ENCODE measurements around the gene KIF16B.
"Not testable (repeated sequence)": the region's sequence is repeated elsewhere in the genome, so short reads cannot be mapped to it uniquely, and the experiment has no call there.

KIF16B gene

GRCh38 chr20:16527438-16527837, 45.8 kb downstream of the KIF16B start:
- no peak overlapping the region for H3K27ac ChIP-seq
- DNase-seq (ENCODE audit: low spot score): no peak
- H3K4me3 ChIP-seq: no peak overlapping the region
- TF ChIP-seq CTCF (IDR thresholded peaks at IDR 0.05): no peak

- Histone ChIP-seq H3K27ac (no peak overlapping the region), H3K4me3 (no peak overlapping the region)
- TF ChIP-seq CTCF (IDR thresholded peaks at IDR 0.05): no peak
- DNase-seq (ENCODE audit: low spot score): no peak
Measured at GRCh38 chr20:16526433-16527380, 46.5 kb downstream of the KIF16B start.

GRCh38 chr20:16522651-16523050, 50.6 kb downstream of the KIF16B start:
- H3K4me3 ChIP-seq; H3K27ac ChIP-seq; DNase-seq (ENCODE audit: low spot score): not testable (repeated sequence)

- no peak for DNase-seq (ENCODE audit: low spot score)
- TF ChIP-seq CTCF (IDR thresholded peaks at IDR 0.05): no peak
- no peak overlapping the region for H3K27ac ChIP-seq
- no peak overlapping the region for H3K4me3 ChIP-seq
Measured at GRCh38 chr20:16520154-16520553, 53.1 kb downstream of the KIF16B start.

- not testable (repeated sequence) for H3K27ac ChIP-seq; DNase-seq (ENCODE audit: low spot score)
Measured at GRCh38 chr20:16519673-16520072, 53.6 kb downstream of the KIF16B start.

GRCh38 chr20:16518784-16519084, 54.5 kb downstream of the KIF16B start:
- TF ChIP-seq CTCF (IDR thresholded peaks at IDR 0.05): no peak
- Histone ChIP-seq H3K27ac (no peak overlapping the region), H3K4me3 (no peak overlapping the region)
- no peak for DNase-seq (ENCODE audit: low spot score)

More at GRCh38 chr20:16519673-16520072, 53.6 kb downstream of the KIF16B start:
- H3K4me3 ChIP-seq: not testable (repeated sequence)

- TF ChIP-seq CTCF (IDR thresholded peaks at IDR 0.05): no peak
- H3K27ac ChIP-seq: no peak overlapping the region
- no peak for DNase-seq (ENCODE audit: low spot score)
- no peak overlapping the region for H3K4me3 ChIP-seq
Measured at GRCh38 chr20:16517946-16518783, 55.1 kb downstream of the KIF16B start.

- no peak for TF ChIP-seq CTCF (IDR thresholded peaks at IDR 0.05)
- DNase-seq (ENCODE audit: low spot score): no peak
- Histone ChIP-seq H3K27ac (no peak overlapping the region), H3K4me3 (no peak overlapping the region)
Measured at GRCh38 chr20:16516794-16517193, 56.5 kb downstream of the KIF16B start.

All from coronary artery (tissue), 2 donors.